Hematopoietic multipotent progenitor cell treated with erythropoietin and hydrocortisone succinate and interleukin-3 and kit ligand, for 4 days (in vitro differentiated cells): ENCODE results near the gene CREG1.
"Not testable (repeated sequence)": the region's sequence is repeated elsewhere in the genome, so short reads cannot be mapped to it uniquely, and the experiment has no call there.

Source experiments
- DNase-seq: peaks from one replicate; pipeline ENCODE4 v3.0.0-alpha.2; 2015

CREG1 gene

DNA sequence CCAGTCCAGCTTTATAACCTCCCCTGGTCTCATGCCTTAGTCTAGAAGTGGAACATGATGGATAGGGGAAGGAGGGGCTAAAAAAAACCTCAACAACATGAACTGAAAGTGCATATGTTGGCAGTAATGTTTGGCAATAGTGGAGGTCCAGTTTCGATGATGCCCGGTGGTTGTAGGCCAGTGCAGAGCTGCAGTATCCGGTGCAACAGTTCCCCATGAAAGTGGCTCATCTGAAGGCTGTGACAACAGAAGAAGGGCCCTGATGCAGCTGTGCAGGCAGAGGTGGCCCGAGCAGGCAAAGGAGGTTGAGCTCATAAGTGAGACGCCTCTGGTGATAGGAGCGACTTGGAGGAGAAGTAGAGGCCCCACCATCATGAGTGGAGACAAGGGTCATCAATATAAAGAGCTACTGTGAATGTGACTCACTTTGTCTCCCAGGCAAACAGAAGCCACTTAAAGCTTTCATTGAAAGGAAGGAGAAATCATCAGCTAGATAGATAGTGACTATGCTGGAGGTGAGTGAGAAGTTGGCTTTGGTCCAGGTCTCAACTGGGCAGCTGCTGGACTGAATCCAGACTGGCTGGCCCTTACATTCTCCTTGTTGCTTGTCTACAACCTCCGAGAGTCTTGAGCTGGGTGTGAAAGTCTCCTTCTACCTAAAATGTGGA, 10.2 kb upstream of the CREG1 start:
- DNase-seq = no peak

DNA sequence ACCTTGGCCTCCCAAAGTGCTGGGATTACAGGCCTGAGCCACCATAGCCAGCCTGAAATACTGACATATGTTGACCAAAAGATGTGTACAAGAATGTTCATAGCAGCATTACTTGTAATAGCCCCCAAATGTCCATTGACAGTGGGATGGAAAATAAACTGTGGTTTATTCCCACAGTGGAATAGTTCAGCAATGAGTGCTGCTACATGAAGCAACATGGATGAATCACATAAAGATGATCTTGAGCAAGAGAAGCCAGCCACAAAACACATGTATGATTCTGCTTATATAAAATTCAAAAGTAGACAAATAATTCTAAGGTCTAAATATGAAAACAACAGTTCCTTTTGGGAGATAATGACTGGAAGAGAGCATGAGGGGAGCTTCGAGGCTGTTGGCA, 9.1 kb upstream of the CREG1 start:
- no peak for DNase-seq

DNA sequence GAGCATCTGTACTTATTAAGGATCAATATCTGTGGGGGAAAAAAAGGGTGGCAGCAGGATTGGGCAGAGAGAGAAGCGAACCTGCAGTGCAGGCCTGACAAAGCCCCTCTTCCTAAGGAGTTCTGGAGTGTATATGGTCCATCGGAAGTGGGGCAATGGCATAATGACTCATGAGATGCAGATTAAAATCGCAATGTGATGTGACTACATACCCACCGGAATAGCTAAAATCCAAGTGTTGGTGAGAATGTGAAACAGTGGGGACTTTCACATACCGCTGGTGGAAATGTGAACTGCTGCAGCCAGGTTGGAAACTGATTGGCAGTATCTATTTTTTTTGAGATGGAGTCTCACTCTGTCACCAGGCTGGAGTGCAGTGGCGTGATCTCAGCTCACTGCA, 8.2 kb upstream of the CREG1 start:
- DNase-seq = no peak

GRCh38 chr1:167555971-167556714, 2.6 kb upstream of the CREG1 start:
- peak; percentile 92 for DNase-seq

DNA sequence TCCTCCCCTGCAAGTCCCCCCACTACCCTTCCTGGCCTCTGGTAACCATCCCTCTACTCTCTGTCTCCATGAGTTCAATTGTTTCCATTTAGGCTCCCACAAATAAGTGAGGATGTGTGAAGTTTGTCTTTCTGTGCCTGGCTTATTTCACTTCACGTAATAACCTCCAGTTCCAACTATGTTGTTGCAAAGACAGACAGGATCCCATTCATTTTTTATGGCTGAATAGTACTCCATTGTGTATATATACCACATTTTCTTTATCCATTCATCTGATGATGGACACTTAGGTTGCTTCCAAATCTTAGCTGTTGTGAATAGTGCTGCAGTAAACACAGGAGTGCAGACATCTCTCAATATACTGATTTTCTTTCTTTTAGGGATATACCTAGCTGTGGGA, 1.5 kb upstream of the CREG1 start:
- DNase-seq = not testable (repeated sequence)

GRCh38 chr1:167554028-167554779, 642 bp upstream of the CREG1 start:
- peak; percentile 48 for DNase-seq

- peak; percentile 84 for DNase-seq
Measured at GRCh38 chr1:167551362-167551761, 2.2 kb downstream of the CREG1 start.

GRCh38 chr1:167548059-167548932, 5.3 kb downstream of the CREG1 start:
- peak; percentile 96 for DNase-seq

DNA sequence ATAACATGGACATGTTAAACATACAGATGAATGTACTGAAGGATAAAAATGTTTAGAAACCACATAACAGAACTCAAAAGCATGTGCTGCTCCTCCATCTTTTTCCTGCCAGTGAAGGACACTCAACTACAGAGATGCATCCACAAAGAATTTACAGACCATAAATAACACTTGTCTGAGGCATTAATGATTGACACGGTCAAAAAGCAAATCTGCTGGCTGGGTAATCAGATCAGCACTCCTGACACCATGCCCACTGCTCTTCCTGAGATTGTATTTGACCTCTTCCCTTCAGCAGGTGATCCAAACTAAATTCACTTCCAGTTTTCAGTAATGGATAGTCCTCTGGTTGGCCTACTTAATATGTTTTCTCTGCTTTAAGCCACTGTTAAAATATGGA, 6.6 kb downstream of the CREG1 start:
- no peak for DNase-seq

GRCh38 chr1:167545349-167545748, 8.2 kb downstream of the CREG1 start:
- DNase-seq = no peak

GRCh38 chr1:167544447-167545093, 9.0 kb downstream of the CREG1 start:
- no peak for DNase-seq

GRCh38 chr1:167543199-167543990, 10.2 kb downstream of the CREG1 start:
- DNase-seq = peak; percentile 72

DNA sequence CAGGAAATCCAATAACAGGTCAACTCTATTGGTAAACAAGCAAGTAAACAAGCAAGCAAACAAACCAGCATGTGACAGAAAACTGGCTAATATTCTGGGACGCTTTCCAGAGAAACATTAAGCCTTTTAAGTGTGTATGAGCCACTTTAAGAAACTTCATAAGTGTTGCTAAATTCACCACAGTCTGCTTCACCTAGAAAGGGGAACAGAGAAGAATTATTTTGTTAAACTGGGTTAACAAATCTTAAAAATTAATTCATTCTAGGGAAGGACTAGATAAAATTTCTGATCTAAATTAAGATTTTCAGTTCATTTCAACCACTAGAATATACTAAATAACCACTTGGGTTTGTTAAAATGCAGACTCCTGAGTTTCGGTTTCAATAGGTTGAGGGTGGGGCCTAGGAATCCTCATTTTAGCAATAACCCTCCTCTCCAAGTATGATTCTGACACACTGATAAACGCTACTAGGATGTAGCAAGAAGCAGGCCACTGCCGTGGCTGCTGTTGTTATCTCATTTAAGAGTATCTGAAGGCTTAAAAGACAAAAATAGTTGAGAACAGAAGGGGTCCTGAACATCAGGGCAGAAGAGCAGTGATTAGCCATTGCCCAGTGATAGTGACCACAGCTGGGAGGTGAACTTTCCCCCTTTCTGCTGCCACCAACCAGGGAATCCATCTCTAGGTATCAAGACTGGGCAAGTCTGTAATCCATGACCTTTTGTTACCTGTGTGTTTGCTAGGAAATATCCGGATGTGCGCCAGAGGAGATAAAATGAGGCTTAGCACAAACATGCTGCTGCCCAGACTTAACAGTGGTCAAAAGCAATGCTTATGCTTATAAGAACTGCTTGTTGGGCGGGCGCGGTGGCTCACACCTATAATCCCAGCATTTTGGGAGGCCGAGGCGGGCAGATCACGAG, 11.2 kb downstream of the CREG1 start:
- peak; percentile 49 for DNase-seq

DNA sequence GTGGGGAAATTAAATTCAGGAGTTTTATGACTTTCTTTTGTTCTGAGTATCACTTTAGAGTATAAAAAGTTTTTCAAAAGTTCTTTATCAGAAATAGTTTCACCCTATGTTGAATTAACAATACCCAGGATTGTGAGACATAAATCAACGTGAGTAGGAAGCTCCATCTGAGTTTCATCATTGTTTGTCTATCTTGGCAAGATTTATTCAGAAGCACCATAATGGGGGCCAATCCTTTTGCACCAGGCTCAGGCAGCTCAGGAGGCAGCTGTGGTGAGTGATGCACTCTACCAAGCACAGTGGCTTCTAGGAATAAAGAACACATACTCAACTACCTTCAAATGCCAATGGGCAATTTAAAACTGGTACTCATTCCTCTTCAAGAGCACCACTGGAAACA, 12.0 kb downstream of the CREG1 start:
- no peak for DNase-seq

DNA sequence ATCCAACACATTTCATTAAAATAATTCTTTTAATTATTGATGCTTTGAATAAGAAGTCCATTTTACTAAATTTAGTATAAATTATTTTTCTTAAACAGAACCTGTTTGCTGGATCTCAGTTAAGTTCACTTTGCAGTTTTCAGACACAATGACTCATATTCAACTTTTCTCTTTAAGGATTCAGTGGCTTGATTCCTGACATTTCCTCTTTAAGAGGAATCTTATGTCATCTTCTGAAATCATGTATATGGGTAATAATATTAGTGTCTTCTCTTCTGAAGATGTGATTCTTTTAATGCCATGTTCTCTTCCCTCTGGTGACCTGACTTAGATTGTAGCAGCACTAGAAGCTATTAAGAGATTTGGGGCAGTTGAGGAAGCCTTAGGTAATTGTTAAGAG, 12.6 kb downstream of the CREG1 start:
- DNase-seq = no peak

- no peak for DNase-seq
Measured at GRCh38 chr1:167538657-167539056, 14.9 kb downstream of the CREG1 start.

GRCh38 chr1:167533851-167534300, 19.7 kb downstream of the CREG1 start:
- DNase-seq = peak; percentile 83

DNA sequence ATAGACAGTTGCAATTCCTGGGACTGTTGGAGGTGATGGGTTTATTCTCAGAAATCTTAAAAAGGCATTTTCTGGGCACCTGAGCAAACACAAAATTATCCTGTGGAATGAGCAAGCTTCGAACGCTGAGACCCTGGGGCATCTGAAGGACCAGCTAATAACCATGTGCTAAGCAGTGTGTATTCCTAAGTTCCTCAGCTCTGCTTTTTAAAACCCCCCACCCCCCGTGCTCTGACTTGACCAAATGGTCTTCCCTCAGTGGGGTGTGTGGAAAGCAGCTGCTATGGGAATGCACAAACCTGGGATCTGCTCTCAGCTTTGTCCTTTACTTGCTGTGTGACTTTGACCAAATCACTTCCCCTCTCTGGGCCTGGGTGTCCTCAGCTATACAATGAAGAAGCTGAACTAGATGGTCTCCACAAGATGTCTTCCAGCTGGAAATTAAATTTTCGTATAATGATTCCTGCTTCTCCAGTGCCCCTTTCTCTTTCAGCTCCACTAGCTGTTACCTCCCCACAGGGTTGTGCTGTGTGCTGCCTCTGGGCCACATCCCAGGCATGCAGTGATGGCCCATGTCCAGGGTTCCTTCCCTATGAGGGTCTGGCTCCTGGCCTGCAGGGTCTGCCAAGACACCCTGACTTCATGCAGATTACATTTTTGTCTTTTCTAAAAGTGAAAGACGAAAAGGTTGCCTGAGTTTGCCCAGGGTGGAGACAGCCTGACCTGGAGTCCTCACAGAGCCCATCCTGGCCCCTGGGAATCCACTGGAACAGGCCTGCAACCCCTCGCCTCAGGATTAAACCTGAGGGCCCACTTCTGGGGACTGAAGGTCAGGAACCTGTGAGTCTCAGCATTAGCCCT, 20.4 kb downstream of the CREG1 start:
- no peak for DNase-seq

DNA sequence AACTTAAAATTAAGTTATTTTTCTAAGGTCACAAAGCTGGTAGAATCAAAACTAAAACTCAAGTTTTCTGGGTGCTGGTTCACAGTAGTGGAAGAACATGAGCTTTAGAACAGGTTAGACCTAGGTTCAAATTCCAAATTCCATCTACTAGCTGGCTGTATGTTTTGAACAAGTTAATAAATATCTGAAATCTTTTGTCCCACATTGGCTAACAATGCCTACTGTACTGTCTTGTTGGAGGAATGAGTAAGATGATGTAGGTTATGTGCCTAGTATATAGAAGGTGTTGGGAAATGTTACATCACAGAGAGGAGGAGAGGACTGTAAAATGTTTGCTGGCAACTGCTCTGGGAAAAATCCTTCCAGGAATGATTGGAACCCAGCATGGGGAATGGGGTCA, 21.2 kb downstream of the CREG1 start:
- no peak for DNase-seq
